Measurements from ENCODE around the gene PCDHGA3.

GRCh38 chr5:141313711-141314110 lies 29.9 kb upstream of the PCDHGA3 start:
- TF ChIP-seq CTCF (IDR thresholded peaks at IDR 0.05) (no peak), POLR2A (IDR thresholded peaks at IDR 0.05) (no peak)

Measured in thyroid gland (tissue), 4 donors.